Testis (tissue), 2 donors: ENCODE measurements around the gene PLXNA1.

ENCODE experiments used
- CTCF ChIP-seq, 3 experiments: fragments of 450-650 bp in 2 of 3; fragments of 200-600 bp in 1 of 3; sonication (generic) in 1 of 3; IDR thresholded peaks; one replicate each; pipeline ENCODE4 v1.5.1; 2016 to 2019; ENCODE audit warnings: antibody characterized with exemption in 3 of 3, mild to moderate bottlenecking in 2 of 3, moderate library complexity in 1 of 3
- POLR2A ChIP-seq: fragments of 450-650 bp; IDR thresholded peaks from one replicate; pipeline ENCODE4 v1.6.1; 2017; ENCODE audit warnings: antibody characterized with exemption, mild to moderate bottlenecking, moderate library complexity

- TF ChIP-seq POLR2A (no peak), CTCF (IDR thresholded peaks at IDR 0.05) (no peak)
Observed at GRCh38 chr3:126956866-126957650, 25.9 kb upstream of the PLXNA1 start.
